ENCODE measurements around the gene CTNNA2. TPM values are rescaled to one million over a fixed set of nuclear protein-coding genes. Genes with fewer than 3 reads are reported as not detected.

CTNNA2 gene
- total and polyA plus RNA-seq, 9 of the 15 experiments (the other 6 are each of a cell fraction or from before 2014, with no cell fraction given): 0.03 to 0.40 (median 0.15) TPM

- no peak overlapping the region for H3K27ac ChIP-seq (ENCODE audit: extremely low read depth, low read depth, low read length)
- H3K36me3 ChIP-seq (ENCODE audit: control insufficient read depth, insufficient read depth, low read length): no peaks in the 10 kb centered on the region
- H3K9me3 ChIP-seq (replicated peaks; ENCODE audit: control insufficient read depth, insufficient read depth, low read depth, low read length): no peaks in the 10 kb centered on the region
- WGBS (ENCODE audit: insufficient coverage, low coverage, missing lambda C conversion rate): 0% methylated on average over 1 of the region's 1 CpG
- CTCF ChIA-PET (ENCODE audit: low intra/inter-chr PET ratio): no interaction called here
- H3K9me1 ChIP-seq (ENCODE audit: control insufficient read depth, insufficient read depth, low read length): no peaks in the 10 kb centered on the region
- TF ChIP-seq POLR3G (IDR thresholded peaks at IDR 0.05; ENCODE audit: extremely low read depth, insufficient read length, insufficient replicate concordance) (no peak), CCAR2 (IDR thresholded peaks at IDR 0.05; ENCODE audit: low read depth, low read length) (no peak), CEBPB (tag; IDR thresholded peaks at IDR 0.05) (no peak), ZNF785 (CRISPR knock-in tag; IDR thresholded peaks at IDR 0.05) (no peak), BACH1 (tag; IDR thresholded peaks at IDR 0.05) (no peak), SRSF3 (IDR thresholded peaks at IDR 0.05; ENCODE audit: insufficient read depth, low read length) (no peak), ZNF507 (tag; conservative IDR thresholded peaks at IDR 0.05) (no peak), MYNN (IDR thresholded peaks at IDR 0.05) (no peak), MYNN (CRISPR knock-in tag; IDR thresholded peaks at IDR 0.05) (no peak), RAD21 (CRISPR knock-in tag; conservative IDR thresholded peaks at IDR 0.05 in 1 of 2, IDR thresholded peaks at IDR 0.05 in 1 of 2) (no peak), E2F6 (IDR thresholded peaks at IDR 0.05; ENCODE audit: borderline replicate concordance in 1 of 2, extremely low read depth in 1 of 2, insufficient read depth in 1 of 2, insufficient read length in 1 of 2, low read depth in 1 of 2, low read length in 1 of 2, poor library complexity in 1 of 2, severe bottlenecking in 1 of 2) (no peak), HDAC3 (IDR thresholded peaks at IDR 0.05; ENCODE audit: borderline replicate concordance, partially characterized antibody) (no peak), STAT6 (CRISPR knock-in tag; IDR thresholded peaks at IDR 0.05) (no peak), PCBP2 (IDR thresholded peaks at IDR 0.05; ENCODE audit: low read depth, low read length, poor library complexity, severe bottlenecking) (no peak)
- in situ Hi-C loops (cut with MboI) (no loop called here), intact Hi-C loops (cut with micrococcal nuclease) (no loop called here)
- FAIRE-seq (no peak), ATAC-seq (no peak), DNase-seq (ENCODE audit: extremely low read depth in 1 of 4, low spot score in 3 of 4) (no peak)
- H3K4me1 ChIP-seq (replicated peaks in 1 of 2; ENCODE audit: control insufficient read depth in 2 of 2, insufficient read depth in 2 of 2, low read length in 2 of 2): no peaks in the 10 kb centered on the region
- H3K27me3 ChIP-seq (ENCODE audit: control insufficient read depth in 2 of 2, insufficient read depth in 2 of 2, low read length in 2 of 2): no peaks in the 10 kb centered on the region
- H3K79me2 ChIP-seq (ENCODE audit: control insufficient read depth, insufficient read depth, low read length): no peaks in the 10 kb centered on the region
- no peaks in the 10 kb centered on the region for H4K20me1 ChIP-seq (replicated peaks; ENCODE audit: control insufficient read depth, insufficient read depth, low read length)
- no peak overlapping the region for H3K9ac ChIP-seq (ENCODE audit: insufficient read depth in 1 of 2, low read depth in 2 of 2, low read length in 2 of 2)
- H2AFZ ChIP-seq (ENCODE audit: low read depth, low read length): no peak overlapping the region
- BruUV-seq (replicated peaks): no TSS peak
- POLR2A ChIA-PET: no interaction called here
- no peak overlapping the region for H3K4me3 ChIP-seq
- no peak overlapping the region for H3K4me2 ChIP-seq (ENCODE audit: insufficient read depth, low read length)
These were observed 768.2 kb downstream of the CTNNA2 start for GRCh38 chr2:80281049-80281448.

Data from K562 (cell line).